HG03575 (cell line): Measurements from ENCODE around the gene CKAP2L.
"Not testable (repeated sequence)": the region's sequence is repeated elsewhere in the genome, so short reads cannot be mapped to it uniquely, and the experiment has no call there.

ENCODE experiments used
- ATAC-seq: cut with Tn5 transposase; IDR thresholded peaks from one replicate; pipeline ENCODE4 v1.9.1; 2021; ENCODE audit not compliant: unreplicated experiment, insufficient number of reproducible peaks, low FRiP score; ENCODE audit errors: extremely low read depth

CKAP2L gene

DNA sequence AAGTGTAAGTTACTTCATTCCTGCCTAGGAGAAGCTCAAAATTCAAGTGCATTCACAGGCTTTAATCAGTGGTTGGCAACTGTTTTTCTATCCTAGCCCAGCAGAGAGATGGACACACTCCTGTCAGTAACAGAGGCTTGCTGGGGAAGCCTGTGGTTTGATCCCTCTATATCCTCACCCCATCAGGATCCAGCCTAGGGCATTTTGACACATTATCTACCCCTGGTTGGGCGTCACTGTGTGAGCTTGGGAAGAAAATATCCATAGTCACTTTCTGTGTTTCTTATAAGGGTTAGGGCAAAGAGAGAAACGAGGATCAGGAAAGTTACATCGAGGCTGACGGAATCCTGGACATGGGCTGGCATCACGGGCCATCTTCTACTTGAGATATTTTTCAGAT is 33.6 kb downstream of the CKAP2L start:
- no peak for ATAC-seq

DNA sequence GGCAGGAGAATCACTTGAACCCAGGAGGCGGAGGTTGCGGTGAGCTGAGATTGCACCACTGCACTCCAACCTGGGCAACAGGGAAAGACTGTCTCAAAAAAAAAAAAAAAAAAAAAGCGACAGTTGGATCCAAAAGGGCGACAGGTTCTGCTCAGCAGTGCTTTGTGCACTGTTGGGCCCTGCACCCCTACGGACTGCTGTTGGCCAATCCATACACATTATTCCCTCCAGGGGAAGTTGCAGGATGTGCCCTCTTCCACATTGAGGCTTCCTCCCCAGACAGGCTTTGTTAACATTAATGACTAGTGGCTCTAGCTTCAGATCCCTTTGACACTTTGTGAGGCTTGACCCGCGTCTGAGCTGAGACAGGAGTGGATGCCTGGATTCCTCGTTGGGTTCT is 34.2 kb downstream of the CKAP2L start:
- no peak for ATAC-seq

DNA sequence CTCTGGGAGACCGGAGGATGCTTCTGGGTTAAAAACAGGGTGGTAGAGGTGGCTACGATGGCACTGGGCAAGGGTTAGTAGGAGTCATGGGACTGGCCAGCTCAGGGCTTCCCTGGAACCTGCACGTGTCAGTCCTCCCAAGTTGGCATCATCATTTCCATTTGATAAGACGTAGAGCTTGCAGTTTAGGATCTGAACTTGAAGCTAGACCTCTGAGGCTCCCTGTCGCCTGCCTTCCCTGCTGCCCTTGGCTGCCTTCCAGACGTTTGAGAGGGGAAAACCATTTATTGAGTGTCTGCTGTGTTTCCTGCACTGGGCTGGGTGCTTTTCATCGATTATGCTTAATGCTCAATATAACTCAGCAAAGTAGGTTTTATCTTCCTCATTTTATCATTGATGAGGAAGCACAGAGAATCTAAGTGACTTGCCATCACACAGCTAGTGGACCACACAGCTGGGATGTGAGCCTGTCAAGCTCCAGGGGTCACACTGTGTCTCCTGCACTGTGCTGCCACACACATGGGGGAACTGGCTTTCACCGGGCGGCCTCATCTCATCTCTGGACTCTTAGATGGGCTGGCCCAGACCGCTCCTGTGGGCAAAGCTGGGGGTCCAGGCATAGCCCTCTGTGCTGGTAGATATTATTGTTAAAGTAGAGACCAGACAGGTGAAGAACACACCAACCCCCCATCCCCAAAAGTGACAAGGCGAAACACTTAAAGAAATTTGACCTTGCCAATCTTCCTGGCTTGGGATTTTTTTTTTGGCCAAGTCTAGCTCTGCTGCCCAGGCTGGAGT is 35.8 kb downstream of the CKAP2L start:
- no peak for ATAC-seq

DNA sequence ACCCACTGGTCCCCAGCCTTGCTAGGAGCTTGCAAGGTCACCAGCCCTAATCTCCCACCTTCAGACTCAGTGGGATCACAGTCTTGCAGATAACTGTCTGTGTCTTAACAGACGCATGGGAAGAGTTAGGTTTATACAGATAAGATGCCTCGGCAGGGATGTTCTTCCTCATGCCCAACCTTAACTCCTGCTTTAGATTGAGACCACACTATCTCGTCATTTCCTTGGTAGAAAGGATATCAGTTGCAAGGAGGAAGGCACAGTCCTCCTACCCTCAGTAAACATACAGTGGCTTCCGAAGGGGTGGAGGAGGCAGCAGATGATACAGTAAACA is 36.4 kb downstream of the CKAP2L start:
- no peak for ATAC-seq

- no peak for ATAC-seq
Measured at GRCh38 chr2:112727276-112728028, 37.0 kb downstream of the CKAP2L start.

DNA sequence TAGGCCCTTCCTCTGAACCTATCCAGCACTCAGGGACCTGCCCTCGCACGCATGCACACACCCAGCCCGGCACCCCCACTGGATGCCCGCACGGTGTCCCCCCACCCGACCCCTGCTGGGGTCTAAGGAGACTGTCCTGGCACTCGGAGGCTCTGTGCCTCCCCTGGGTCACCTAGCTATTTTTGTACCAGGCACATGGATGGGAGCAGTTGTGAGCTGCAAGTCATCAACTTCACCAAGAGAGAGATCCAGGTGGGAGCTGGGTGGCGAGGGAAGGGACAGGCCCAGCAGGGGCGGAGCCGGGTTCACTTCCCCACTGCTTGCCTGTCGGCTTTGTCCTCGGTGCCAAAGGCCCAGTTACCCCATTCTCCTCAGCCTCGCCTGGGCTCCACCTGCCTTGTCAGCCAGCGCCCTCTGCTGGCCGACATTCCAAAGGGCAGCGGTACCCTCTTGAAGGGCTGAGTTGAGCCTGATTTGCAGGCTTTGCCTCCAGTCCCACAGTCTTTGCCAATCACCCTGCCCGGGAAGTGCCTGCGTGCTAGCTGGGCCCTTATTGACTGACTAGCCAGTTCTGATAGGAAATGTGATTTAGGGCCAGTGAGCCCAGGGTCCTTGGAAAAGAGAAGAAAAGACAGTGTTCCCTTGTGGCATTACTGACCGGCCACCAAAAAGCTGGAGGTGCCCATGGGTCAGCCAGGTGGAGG is 37.8 kb downstream of the CKAP2L start:
- ATAC-seq: no peak

DNA sequence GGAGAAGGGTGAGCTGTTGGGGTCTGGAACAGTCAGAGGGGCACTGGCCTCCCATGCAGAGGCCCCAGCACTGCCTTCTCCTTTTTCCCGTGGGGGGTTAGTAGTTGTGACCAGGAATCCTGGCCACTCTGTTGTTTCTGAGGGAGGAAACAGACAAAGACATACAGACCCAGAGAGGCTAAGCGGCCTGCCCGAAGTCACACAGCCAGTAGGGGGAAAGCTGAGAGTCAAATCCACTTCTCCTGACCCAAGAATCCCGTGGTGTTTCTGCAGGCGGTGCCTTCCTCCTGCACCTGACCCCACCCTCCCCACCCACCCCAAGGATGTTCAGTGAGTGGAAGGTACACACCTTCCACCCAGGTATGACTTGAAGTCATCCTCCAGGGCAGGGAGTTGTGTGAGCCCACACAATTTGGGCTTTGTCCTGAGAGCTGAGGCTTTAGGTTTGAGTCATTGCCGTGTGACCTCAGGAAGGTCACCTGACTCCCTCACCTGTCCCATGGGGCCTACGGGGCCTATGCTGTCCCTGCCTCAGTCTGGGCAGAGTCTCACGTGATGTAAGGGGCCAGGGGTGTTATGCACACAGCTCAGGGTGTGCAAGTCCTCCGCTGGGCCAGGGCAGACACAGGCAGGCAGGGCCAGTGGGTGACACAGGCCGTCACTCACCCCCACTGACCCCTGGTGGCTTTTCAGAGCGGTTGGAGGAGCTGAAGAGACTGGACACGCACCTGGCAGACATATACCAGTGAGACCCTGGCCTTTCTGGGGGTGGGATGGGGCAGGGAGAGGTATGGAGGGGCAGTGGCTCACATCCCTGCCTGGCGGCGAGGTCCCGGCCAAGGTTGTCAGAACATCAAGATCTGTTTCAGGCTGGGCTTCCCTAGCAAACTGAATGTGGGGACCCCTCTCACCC is 38.6 kb downstream of the CKAP2L start:
- ATAC-seq: no peak

GRCh38 chr2:112724591-112725525 is 39.6 kb downstream of the CKAP2L start:
- no peak for ATAC-seq

DNA sequence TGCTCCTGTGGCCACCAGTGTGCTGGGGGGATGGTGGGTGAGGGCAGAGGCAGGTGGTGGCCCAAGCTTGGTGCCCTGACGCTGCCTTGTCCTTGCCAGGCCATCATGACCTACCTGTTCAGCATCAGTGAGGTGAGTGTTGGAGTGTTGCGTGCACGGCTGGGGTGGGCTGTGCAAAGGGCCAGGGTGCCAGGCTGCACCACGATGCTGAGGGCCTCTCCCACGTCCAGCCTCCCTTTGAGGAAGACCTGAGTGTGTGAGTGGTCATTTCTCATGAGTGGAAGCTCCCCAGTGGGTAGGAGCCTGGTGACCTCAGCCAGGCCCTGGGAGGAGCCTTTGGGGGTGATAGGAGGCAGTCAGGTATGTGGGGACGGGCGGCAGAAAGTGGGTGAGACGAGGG is 40.4 kb downstream of the CKAP2L start:
- ATAC-seq: no peak

- no peak for ATAC-seq
Measured at GRCh38 chr2:112723547-112723940, 40.9 kb downstream of the CKAP2L start.

GRCh38 chr2:112722816-112723546 is 41.4 kb downstream of the CKAP2L start:
- no peak for ATAC-seq

DNA sequence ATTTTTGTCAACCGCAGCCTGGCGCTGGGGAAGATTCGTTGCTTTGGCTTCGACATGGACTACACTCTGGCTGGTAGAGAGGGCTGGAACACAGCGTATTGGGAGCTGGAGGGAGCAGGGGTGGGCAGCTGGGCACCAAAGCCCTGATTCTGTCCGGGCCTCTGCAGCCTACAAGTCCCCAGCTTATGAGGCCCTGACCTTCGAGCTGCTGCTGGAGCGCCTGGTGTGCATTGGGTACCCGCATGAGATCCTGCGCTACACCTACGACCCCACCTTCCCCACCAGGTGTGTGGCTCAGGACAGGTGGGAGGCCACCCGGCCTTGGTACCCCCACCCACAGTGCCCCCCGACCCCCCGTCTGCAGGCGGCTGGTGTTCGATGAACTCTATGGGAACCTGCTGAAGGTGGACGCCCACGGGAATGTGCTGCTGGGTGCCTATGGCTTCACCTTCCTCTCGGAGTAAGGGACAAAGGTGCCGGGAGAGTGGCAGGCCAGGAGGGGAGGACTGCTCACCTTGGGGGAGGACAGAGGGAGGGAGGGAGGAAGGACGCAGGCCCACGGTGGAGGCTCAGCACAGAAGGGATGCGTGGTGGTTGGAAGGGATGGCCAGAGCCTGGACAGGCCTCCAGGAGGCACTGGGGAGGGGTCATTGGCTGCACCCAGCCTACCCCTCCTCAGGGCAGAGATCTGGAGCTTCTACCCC is 42.4 kb downstream of the CKAP2L start:
- no peak for ATAC-seq

GRCh38 chr2:112720785-112721184 is 43.6 kb downstream of the CKAP2L start, which contains the start of gene NT5DC4:
TSS of gene NT5DC4 (plus strand) at chr2:112721020. CDS start at chr2:112721080, 60 bp downstream.
- ATAC-seq: no peak

DNA sequence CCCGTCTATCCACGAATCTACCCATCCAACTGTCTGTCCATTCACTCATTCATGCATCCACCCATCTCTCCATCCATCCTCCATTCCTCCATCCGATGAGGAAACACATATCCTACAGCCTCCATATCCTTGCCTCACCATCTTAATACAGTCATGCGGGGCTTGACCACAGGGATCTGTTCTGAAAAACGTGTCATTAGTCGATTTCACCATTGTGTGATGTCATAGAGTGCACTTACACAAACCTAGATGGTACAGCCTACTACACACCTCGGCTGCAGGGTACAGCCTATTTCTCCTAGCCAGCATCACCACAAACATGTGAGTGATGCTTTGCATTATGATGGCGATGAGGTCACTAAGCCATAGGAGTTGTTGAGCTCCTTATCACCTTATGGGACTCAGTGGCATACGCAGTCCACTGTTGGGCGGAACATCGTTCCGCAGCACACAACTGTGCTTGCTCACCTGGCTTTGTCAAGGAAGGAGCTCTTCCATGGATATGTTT is 45.5 kb downstream of the CKAP2L start:
- ATAC-seq: no peak

GRCh38 chr2:112716826-112717352 is 47.5 kb downstream of the CKAP2L start:
- ATAC-seq: not testable (repeated sequence)

DNA sequence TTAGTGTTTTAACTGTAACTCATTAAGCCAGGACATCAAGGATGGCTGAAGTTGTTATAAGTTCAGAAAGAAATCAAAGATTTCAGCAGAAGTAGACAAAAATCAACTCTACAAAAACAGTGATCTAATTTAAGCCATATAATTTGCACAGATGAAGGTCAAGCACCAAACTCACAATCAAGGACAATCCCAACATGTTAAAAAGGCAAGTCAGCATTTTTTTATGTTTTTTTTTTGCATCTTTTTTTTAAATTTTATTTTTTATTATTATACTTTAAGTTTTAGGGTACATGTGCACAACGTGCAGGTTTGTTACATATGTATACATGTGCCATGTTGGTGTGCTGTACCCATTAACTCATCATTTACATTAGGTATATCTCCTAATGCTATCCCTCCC is 48.3 kb downstream of the CKAP2L start:
- ATAC-seq: not testable (repeated sequence)
